ENCODE data around the gene LGI2.
"Not testable (repeated sequence)": the region's sequence is repeated elsewhere in the genome, so short reads cannot be mapped to it uniquely, and the experiment has no call there.

DNA sequence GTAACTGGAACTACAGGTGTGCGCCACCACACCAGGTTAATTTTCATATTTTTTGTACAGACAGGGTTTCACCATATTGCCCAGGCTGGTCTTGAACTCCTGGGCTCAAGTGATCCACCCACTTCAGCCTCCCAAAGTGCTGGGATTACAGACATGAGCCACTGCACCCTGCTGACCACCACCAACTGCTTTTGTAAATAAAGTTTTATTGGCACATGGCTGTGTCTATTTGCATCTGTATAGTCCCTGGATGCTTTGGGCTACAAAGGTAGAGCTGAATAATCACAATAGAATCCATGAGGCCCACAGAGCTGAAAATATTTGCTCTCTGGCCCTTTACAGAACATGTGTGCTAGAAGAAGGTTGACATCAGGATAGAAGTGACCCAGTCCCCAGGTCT is 33.7 kb upstream of the LGI2 start:
- TF ChIP-seq, protein P1, sequence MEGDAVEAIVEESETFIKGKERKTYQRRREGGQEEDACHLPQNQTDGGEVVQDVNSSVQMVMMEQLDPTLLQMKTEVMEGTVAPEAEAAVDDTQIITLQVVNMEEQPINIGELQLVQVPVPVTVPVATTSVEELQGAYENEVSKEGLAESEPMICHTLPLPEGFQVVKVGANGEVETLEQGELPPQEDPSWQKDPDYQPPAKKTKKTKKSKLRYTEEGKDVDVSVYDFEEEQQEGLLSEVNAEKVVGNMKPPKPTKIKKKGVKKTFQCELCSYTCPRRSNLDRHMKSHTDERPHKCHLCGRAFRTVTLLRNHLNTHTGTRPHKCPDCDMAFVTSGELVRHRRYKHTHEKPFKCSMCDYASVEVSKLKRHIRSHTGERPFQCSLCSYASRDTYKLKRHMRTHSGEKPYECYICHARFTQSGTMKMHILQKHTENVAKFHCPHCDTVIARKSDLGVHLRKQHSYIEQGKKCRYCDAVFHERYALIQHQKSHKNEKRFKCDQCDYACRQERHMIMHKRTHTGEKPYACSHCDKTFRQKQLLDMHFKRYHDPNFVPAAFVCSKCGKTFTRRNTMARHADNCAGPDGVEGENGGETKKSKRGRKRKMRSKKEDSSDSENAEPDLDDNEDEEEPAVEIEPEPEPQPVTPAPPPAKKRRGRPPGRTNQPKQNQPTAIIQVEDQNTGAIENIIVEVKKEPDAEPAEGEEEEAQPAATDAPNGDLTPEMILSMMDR (conservative IDR thresholded peaks at IDR 0.05; ENCODE audit: low read depth, low read length): not testable (repeated sequence)
- not testable (repeated sequence) for TF ChIP-seq EZH2 (IDR thresholded peaks at IDR 0.05; ENCODE audit: borderline replicate concordance, low read depth, low read length, poor library complexity, severe bottlenecking)

All from A673 (cell line).